Measurements from ENCODE around the gene MEMO1. TPM values are rescaled to one million over a fixed set of nuclear protein-coding genes. Genes with fewer than 3 reads are reported as not detected.
"Not testable (repeated sequence)": the region's sequence is repeated elsewhere in the genome, so short reads cannot be mapped to it uniquely, and the experiment has no call there.

The MEMO1 gene
- total RNA-seq, 1 experiment from 2014 or later = 31.4 TPM

DNA sequence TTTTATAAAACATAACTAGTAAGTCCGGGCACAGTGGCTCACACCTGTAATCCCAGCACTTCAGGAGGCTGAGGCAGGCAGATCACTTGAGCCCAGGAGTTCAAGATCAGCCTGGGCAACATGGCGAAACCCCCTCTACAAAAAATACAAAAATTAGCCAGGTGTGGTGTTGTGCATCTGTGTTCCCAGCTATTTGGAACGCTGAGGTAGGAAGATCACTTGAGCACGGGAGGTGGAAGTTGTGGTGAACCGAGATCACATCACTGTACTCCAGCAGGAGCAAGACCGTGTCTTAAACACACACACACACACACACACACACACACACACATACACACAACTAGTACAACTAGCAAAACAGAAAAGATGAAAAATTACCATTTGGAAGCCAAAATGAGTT is 103.3 kb downstream of the MEMO1 start:
- not testable (repeated sequence) for DNase-seq (ENCODE audit: low spot score)

DNA sequence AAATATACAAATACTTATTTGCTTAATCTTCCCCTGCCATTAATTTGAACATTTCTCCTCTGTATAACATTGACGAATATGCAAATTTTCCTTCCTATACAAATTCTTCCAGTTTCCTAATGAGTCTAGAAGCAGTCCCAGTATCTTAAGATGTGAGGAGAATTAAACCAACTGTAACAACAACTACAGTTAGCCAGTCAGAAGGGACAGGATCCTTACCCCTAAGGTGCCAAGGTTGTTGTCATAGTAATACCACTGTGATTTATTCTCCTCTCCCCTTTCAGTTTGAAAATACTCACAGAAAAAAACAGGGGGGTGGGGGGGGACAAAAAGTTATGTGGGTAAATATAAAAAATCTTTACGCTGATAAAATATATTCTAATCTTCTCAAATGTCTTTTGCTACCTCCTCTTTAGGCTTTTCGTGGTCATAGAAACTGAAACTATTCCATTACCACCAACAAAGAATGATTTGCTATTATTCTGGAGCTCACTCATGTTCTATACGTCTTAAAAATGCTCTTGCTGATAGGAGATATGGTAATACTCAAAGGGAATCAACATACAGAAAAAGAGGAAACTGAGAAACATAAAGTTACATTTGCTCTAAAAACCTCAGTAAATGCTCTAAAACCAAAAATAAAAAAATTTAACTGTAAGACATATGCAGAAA is 107.6 kb downstream of the MEMO1 start:
- no peak for DNase-seq (ENCODE audit: low spot score)

DNA sequence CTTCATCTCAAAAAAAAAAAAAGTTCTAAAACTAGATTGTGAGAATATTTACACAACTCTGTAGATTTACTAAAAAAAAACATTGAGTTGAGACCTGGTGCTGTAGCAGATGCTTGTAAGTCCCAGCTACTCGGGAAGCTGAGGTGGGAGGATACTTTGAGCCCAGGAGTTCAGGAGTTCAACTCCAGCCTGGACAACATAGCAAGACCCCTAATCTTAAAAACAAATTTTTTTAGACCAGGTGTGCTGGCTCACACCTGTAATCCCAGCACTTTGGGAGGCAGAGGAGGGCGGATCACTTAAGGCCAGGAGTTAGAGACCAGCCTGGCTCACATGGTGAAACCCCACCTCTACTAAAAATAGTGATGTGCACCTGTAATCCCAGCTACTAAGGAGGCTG is 108.9 kb downstream of the MEMO1 start:
- no peak for DNase-seq (ENCODE audit: low spot score)

DNA sequence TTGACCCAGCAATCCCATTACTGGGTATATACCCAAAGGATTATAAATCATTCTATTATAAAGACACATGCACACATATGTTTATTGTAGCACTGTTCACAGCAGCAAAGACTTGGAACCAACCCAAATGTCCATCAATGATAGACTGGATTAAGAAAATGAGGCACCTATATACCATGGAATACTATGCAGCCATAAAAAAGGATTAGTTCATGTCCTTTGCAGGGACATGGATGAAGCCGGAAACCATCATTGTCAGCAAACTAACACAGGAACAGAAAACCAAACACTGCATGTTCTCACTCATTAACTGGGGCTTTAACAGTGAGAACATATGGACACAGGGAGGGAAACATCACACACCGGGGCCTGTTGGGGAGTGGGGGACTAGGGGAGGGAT is 110.7 kb downstream of the MEMO1 start:
- not testable (repeated sequence) for DNase-seq (ENCODE audit: low spot score)

DNA sequence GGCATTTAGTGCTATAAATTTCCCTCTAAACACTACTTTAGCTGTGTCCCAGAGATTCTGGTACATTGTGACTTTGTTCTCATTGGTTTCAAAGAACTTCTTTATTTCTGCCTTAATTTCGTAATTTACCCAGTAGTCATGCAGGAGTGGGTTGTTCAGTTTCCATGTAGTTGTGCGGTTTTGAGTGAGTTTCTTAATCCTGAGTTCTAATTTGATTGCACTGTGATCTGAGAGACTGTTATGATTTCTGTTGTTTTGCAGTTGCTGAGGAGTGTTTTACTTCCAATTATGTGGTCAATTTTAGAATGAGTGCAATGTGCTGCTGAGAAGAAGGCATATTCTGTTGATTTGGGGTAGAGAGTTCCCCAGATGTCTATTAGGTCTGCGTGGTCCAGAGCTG is 112.5 kb downstream of the MEMO1 start:
- not testable (repeated sequence) for DNase-seq (ENCODE audit: low spot score)

DNA sequence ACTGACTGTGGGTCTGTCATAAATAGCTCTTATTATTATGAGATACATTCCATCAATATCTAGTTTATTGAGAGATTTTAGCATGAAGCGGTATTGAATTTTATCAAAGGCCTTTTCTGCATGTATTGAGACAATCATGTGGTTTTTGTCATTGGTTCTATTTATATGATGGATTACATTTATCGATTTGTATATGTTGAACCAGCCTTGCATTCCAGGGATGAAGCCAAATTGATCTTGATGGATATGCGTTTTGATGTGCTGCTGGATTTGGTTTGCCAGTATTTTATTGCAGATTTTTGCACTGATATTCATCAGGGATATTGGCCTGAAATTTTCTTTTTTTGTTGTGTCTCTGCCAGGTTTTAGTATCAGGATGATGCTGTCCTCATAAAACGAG is 113.5 kb downstream of the MEMO1 start:
- not testable (repeated sequence) for DNase-seq (ENCODE audit: low spot score)

DNA sequence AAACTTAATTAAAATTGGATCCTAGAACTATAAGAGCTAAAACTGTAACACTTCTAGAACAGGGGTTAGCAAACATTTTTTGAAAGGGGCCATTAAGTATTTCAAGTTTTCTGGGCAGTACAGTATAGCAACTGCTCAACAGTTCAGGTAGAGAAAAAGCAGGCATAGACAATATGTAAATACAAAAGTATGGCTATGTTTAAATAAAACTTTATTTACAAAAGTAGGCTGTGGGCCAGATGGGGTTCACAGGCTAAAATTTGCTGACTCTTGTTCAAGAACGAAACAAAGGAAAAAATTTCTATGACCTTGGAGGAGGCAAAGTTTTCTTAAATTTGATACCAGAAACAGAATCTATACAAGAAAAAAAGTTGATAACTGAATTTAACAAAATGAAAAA is 114.5 kb downstream of the MEMO1 start:
- no peak for DNase-seq (ENCODE audit: low spot score)

DNA sequence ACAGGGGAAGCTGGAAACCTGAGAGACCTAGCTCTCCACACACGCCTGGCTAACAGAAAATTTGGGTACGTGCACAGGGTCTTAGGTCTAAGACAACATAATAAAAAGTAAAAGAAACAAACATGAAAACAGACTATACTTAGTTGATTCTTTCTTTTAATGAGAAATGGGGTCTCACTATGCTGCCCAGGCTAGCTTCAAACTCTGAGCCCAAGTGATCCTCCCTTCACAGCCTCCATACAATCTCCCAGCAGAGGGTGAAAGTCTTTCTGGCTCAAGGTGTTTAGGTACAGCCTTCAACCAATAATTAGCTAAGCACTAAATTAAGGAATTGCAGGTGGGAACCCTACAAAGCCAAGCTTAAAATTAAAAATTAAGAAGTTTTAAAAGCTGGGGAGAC is 116.2 kb downstream of the MEMO1 start:
- no peak for DNase-seq (ENCODE audit: low spot score)

DNA sequence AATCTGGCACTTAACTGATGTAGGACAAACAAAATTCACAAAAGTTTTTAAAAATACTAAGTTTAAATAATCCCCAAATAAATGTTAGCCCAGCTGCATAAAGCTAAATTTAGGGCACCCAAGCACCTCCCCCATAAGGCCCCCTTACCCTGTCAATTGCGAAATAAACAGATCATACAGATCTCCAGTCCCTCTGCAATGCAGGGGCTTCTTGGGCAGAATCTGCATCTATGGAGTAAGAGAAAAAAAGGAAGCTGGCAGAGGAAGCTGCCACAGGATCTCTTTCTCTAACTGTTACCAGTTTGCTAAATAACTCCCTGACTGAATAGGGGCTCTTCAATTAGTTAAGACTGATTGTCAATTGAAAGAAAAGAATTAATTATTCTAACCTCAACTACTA is 117.7 kb downstream of the MEMO1 start:
- DNase-seq (ENCODE audit: low spot score) = no peak

DNA sequence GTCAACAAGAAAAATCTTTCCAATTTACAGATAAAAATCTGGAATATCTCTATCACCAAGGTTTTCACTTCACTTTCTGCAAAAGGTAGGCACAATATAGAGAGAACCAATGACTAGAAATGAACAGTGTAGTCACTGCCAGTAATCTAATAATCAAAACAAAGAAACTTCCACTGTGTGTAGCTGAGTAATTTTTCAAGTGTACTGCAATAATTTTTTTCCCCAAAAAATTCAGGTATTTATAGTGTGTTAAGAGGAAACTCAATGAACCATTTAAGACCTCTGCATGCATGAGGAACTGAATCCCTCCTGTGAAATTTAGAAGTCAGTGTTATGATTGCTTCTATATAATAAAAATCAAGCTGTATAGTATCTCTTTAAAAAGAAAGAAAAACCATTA is 121.8 kb downstream of the MEMO1 start:
- no peak for DNase-seq (ENCODE audit: low spot score)

DNA sequence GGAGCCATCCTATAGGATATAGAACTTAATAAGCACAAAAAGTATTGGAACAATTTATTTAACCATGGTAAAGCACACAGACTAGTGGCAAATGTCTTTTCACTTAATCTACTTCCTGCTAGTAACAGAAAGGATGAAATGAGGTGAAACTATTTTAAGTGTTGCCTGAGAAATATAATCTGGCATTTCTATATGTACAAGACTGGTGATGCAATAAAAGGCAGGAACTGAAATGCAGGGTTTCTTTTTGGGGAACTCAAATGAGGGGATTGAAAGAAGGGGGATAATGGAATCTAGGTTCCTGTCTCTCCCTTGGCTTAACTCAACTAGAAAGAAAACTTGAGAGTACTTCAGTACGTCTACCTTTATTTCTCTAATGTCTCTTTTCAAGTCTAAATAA is 122.3 kb downstream of the MEMO1 start:
- no peak for DNase-seq (ENCODE audit: low spot score)

DNA sequence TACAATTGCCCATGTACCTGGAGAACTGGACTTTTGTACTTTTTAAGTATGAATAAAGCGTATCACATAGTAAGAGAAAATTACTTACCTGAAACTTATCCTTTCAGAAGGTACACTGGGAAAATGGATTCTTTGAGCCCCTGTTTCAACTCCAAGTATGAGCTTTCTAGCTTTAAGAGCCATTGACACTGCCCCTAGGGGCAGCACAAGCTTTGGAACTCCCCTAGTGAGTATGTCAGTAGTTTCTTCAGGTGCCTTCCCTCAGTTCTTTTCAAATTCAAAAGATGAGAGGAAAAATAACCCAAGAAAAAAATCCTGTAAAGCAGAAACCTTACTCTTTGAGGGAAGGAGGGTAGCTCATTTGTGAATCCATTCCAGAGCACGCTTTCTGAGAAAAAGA is 124.1 kb downstream of the MEMO1 start:
- no peak for DNase-seq (ENCODE audit: low spot score)

DNA sequence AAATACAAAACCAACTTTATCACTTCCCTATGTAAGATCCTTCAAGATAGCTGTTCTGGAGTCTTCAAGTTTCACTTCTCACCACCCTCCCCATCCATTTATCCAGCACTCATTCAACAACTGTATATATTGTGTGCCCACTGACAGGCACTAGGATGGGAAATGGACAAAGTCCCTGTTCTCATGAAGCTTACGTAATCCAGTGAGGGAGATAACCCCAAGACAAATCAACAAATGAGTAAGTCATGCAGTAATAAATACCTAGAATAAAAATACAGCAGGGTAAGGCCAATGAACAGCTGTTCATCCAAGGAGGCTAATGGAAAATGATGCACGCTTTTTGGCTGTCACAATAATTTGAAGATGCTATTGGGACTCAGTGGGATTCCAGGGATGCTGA is 133.8 kb downstream of the MEMO1 start:
- no peak for DNase-seq (ENCODE audit: low spot score)

DNA sequence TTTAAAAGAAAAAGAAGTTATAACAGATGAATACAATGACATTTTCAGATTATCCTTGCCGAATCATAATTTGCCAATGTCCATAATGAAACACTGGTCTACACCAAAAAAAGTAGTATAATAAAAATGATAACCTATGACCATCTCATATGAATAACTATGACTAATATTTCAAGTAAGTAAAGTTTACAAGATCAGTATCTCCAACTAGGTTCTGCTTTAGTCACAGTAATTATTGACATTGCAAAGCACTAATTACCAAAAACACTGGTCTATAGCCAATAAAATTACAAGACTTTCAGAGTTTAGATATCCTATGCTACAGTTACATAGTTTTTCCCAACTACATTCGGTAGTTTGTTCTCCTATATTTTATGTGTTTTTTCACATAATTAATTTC is 136.7 kb downstream of the MEMO1 start:
- no peak for DNase-seq (ENCODE audit: low spot score)

DNA sequence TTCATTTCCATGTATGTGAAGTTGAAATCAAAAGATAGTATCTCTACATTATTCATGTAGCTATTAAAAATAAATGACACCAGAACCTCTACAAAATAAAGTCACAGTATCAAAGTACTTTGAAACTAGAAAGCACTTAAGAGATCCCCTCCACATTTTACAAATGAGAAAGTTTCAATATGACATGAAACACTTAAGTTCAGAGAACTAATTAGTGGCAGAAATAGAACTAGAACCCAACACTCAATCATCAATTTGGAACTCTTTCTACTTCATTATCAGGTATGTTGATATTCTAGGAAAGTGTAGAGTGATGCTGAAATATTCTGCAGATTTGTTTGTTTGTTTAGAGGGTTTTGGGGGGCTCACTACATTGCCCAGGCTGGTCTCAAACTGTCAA is 145.6 kb downstream of the MEMO1 start:
- no peak for DNase-seq (ENCODE audit: low spot score)

DNA sequence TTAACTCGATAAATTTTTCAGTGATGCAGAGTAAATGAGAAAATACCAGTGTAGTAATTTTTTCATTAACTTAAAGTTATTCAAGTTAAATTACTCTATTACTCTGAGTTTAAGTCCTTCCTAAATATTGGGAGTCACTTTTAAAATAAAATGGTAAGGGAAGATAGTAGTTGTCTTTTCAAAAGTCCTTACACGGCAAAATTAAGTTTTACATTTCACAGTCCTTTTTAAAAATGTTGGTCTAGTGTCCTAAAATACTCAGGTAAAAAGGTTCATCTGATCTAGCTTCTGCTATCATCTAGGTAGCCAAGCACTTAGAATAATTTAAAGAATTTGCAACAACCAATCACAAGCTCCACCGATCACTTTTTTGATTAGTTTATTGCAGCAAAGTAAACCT is 146.9 kb downstream of the MEMO1 start:
- DNase-seq (ENCODE audit: low spot score) = no peak

DNA sequence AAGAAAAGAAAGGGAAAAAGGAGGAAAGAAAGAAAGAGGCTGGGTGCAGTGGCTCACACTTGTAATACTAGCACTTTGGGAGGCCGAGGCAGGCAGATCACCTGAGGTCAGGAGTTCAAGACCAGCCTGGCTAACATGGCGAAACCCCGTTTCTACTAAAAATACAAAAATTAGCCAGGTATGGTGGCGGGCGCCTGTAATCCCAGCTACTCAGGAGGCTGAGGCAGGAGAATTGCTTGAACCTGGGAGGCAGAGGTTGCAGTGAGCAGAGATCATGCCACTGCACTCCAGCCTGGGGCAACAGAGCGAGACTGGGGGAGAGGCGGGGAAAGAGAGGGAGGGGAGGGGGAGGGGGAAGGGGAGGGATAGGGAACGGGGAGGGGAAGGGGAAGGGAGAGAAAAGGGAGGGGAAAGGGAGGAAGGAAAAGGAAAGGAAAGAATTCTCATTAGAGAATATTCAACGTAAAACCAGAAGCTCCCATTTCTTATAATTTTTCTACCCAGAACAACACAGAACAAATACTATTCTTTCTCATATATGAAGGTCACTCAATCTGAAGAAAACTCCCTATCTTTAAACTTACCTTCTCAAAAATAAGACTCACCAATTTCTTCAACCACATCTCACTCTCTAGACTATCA is 147.7 kb downstream of the MEMO1 start:
- not testable (repeated sequence) for DNase-seq (ENCODE audit: low spot score)

DNA sequence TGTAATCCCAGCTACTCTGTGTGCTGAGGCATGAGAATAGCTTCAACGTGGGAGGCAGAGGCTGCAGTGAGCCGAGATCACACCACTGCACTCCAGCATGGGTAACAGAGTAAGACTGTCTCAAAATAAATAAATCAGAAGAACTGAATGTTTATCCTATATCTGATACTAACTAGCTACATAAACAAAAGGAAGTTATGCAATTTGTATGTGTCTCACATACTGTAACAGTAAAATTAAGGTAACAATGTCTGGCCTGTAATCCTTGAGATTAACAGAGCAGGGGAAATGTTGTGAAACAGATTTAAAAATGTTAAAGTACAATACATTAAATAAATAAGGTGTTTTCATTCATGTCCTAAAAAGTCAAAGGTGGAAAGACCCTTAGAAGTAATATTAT is 150.8 kb downstream of the MEMO1 start:
- peak; percentile 3 for DNase-seq (ENCODE audit: low spot score)

DNA sequence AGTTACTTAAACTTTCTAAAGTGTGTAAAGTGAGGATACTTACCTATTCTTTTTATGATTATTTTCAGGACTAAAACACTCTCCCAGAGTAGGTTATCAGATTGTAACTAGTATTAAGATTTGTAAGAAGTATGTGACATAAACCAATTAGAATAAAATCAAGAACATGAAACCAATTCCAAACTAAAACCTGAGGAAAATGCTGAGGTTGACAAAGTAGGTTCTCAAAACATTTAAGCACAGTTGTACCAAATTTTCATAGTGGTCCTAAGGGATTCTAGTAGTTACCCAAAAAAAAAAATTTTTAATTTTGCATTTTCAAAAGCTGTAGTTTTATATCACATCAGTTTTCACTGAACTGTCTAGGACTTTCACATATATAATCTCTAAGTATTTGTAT is 157.3 kb downstream of the MEMO1 start:
- DNase-seq (ENCODE audit: low spot score) = no peak

DNA sequence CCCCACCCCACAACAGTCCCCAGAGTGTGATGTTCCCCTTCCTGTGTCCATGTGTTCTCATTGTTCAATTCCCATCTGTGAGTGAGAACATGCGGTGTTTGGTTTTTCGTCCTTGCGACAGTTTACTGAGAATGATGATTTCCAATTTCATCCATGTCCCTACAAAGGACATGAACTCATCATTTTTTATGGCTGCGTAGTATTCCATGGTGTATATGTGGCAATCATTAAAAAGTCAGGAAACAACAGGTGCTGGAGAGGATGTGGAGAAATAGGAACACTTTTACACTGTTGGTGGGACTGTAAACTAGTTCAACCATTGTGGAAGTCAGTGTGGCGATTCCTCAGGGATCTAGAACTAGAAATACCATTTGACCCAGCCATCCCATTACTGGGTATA is 168.7 kb downstream of the MEMO1 start:
- not testable (repeated sequence) for DNase-seq (ENCODE audit: low spot score)

DNA sequence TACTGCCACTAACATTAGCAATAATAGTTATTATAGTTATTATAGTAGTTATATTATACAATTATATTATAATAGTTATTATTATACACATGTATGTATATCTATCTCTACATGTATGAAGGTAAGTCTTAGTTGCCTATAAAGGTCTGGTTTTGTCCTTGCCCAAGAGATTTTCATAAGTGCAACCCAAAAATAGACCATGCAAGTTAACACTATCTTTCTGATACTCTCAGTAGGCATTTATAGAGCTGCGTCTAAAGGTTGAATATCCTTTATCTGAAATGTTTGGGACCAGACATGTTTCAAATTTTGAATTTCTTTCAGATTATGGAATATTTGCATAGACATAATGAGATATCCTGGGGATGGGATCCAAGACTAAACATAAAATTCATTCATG is 175.4 kb downstream of the MEMO1 start:
- DNase-seq (ENCODE audit: low spot score) = no peak

DNA sequence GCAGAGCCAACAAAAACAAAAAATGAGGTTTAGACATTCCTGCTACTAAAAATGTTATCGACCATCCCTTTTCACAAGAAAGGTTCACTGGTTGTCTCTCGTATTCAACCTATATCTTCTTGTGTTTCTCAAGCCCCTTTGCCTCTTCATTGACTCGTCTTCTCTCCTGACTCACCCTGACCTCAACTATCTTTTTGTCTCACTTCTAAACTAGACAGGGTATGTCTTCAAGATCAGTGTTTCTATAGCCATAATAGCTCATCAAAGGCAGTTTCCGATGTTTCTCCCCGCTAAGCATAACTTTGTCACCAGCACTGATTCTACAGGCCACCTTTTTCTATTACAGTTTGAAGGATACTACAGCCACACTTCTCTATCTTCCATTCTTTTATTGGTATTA is 178.4 kb downstream of the MEMO1 start:
- no peak for DNase-seq (ENCODE audit: low spot score)

DNA sequence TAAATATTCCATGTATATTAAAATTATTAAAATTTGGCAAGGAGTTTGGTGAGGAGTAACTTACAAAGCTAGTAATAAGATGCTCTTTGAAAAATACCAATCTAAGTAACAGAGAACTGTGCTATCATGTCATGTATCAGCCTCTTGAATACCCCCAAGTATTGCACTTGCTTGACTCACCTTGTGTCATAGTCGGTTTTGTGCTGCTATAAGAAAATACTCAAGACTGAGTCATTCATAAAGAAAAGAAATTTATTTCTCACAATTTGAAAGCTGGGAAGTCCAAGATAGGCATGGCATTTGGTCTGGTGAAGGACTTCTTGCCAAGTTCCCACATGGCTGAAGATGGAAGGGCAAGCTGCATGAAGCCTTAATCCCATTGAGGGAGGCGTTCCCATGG is 179.2 kb downstream of the MEMO1 start:
- DNase-seq (ENCODE audit: low spot score) = no peak

DNA sequence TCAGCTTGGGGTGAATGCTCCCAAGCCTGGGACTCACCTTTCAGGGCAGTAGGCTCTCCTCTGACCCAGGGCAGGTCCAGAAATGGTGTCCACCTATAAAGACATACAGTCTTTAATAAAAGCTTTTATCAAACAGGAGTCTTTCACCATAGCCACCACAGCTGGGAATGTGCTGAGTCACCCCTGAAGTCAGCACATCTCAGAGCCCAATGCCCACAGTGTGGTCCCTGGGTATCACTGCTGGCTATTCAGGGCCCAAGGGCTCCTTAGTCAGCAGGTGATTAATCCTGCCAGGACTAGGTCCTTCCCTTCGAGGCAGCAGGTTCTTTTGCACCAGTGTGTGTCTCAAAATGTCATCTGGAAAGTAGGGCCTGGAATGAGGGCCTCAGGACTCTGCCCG is 181.9 kb downstream of the MEMO1 start:
- DNase-seq (ENCODE audit: low spot score) = no peak

Measured in H4 (cell line).